Nephron progenitor cell (in vitro differentiated cells): ENCODE data around the gene ZSCAN5A.
"Not testable (repeated sequence)": the region's sequence is repeated elsewhere in the genome, so short reads cannot be mapped to it uniquely, and the experiment has no call there.

Source experiments
- DNase-seq: peaks from one replicate; pipeline ENCODE4 v3.0.0; 2021
- H3K27ac Mint-ChIP-seq: 2 replicates; pipeline ENCODE4 v1.8.0; 2021; ENCODE audit warnings: mild to moderate bottlenecking, moderate library complexity, mixed read lengths
- H3K27me3 Mint-ChIP-seq: 2 replicates; pipeline ENCODE4 v1.8.0; 2021; ENCODE audit warnings: mild to moderate bottlenecking, low read depth, mixed read lengths; ENCODE audit not compliant: poor library complexity
- H3K36me3 Mint-ChIP-seq: 2 replicates; pipeline ENCODE4 v1.8.0; 2021; ENCODE audit warnings: low read depth, mixed read lengths
- H3K4me1 Mint-ChIP-seq: 2 replicates; pipeline ENCODE4 v1.8.0; 2021; ENCODE audit warnings: mixed read lengths
- H3K4me3 Mint-ChIP-seq: 2 replicates; pipeline ENCODE4 v1.8.0; 2021; ENCODE audit warnings: mild to moderate bottlenecking, moderate library complexity, mixed read lengths
- H3K9me3 Mint-ChIP-seq: 2 replicates; pipeline ENCODE4 v1.8.0; 2021; ENCODE audit warnings: mild to moderate bottlenecking, moderate library complexity, mixed read lengths
- TF ChIP-seq, protein P1 (sequence below): fragments of 200-600 bp; sonication (generic); IDR thresholded peaks from 2 replicates; pipeline ENCODE4 v1.5.0; 2021; ENCODE audit warnings: antibody characterized with exemption

Gene ZSCAN5A

DNA sequence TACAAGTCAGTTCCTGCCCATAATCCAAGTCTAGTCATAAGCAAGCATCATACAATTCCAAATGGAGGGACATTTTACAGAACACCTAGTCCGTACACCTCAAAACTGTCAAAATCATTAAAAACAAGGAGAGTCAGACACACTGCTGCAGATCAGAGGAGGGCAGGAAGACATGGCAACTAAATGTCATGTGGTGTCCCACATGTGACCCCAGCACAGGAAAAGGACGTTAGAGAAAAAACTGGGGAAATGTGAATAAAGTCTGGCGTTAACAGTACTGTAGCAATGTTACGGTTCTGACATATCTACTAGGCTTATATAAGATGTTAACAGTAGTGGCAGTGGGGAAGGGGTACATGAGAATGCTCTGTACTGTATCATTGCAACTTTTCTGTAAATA is 2.3 kb downstream of the ZSCAN5A start:
- Mint-ChIP-seq H3K36me3 (peaks cover 48% of the 10 kb centered on the region), H3K27me3 (peaks cover 9% of the 10 kb centered on the region), H3K4me3 (peak overlapping the region; percentile 28), H3K27ac (no peak overlapping the region), H3K9me3 (peaks cover 14% of the 10 kb centered on the region), H3K4me1 (peaks cover 31% of the 10 kb centered on the region)
- TF ChIP-seq, protein P1, sequence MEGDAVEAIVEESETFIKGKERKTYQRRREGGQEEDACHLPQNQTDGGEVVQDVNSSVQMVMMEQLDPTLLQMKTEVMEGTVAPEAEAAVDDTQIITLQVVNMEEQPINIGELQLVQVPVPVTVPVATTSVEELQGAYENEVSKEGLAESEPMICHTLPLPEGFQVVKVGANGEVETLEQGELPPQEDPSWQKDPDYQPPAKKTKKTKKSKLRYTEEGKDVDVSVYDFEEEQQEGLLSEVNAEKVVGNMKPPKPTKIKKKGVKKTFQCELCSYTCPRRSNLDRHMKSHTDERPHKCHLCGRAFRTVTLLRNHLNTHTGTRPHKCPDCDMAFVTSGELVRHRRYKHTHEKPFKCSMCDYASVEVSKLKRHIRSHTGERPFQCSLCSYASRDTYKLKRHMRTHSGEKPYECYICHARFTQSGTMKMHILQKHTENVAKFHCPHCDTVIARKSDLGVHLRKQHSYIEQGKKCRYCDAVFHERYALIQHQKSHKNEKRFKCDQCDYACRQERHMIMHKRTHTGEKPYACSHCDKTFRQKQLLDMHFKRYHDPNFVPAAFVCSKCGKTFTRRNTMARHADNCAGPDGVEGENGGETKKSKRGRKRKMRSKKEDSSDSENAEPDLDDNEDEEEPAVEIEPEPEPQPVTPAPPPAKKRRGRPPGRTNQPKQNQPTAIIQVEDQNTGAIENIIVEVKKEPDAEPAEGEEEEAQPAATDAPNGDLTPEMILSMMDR, result no peak
- DNase-seq, result no peak

DNA sequence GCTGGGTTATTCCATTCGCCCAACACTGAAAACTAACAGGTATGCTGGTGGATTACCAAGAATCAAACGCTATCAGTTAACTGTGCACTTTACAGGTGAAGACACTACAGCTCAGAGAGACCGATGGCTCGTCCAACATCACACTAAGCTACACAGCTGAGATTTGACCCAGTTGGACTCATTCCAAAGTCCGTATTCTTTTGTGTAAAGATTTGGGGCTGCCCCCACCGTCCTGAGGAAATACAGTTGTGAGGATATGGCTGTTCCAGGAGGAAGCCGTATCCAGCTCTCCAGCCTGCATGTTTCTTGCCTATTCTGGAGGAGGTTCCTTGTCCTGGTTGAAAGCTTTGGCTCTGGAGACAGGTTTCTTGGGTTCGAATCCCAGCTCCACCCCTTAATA is 4.2 kb downstream of the ZSCAN5A start:
- Mint-ChIP-seq H3K27ac (no peak overlapping the region), H3K9me3 (peaks cover 14% of the 10 kb centered on the region), H3K4me1 (peaks cover 18% of the 10 kb centered on the region), H3K36me3 (peaks cover 59% of the 10 kb centered on the region), H3K4me3 (no peak overlapping the region), H3K27me3 (peaks cover 3% of the 10 kb centered on the region)
- TF ChIP-seq, protein P1, result no peak
- DNase-seq, result no peak

DNA sequence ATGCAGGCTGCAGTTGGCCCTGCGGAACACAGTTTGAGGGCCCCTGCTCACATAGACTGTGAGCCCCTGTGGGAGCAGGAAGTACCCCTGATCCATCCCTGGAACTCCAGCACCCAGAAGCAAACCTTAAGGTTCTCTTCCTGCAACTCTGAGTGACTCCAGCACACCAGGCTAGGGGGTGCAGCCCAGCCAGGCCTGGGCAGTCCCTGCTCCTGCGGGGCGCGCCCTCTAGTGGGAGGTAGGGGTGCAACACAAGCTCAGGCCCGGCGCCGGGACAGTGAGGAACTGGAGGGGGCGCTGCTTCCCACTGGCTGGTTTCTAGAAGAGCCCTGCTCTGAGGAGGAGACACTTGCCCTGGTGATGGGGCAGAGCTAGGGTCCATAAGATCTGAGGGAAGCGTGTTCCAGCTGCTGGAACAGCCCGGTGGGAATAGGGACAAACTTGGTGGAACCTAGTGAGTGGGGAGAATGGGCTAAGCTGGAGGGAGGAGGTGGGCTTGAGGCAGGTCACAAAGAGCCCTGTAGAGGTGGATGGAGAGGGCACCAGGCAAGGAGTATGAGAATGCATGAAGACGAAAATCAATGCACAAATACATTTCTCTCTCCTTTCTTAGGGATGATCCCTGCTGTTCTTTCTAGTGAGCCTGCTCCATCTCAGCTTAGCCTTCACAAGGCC is 5.0 kb downstream of the ZSCAN5A start:
- peaks cover 18% of the 10 kb centered on the region for H3K4me1 Mint-ChIP-seq
- TF ChIP-seq, protein P1, result peak; percentile 48
- peaks cover 14% of the 10 kb centered on the region for H3K9me3 Mint-ChIP-seq
- peaks cover 3% of the 10 kb centered on the region for H3K27me3 Mint-ChIP-seq
- peaks cover 66% of the 10 kb centered on the region for H3K36me3 Mint-ChIP-seq
- DNase-seq, result peak; percentile 55
- H3K4me3 Mint-ChIP-seq, result no peak overlapping the region
- no peak overlapping the region for H3K27ac Mint-ChIP-seq

DNA sequence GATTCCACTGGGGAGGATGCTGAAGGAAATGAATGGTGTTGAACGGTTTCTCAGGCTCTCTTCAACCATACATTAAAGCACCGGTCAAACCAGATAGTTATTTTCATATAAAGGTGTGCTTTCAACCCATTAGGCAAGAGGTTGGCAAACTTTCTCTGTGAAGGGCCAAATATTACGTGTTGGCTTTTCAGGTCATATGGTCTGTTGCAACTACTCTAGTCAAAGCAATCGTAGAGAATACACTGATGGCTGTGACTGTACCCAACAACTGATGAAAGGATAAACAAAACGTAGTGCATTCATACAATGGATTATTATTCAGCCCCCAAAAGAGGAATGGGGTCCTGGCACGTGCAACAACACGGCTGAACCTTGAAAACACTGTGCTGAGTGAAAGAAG is 5.8 kb downstream of the ZSCAN5A start:
- Mint-ChIP-seq H3K27ac (no peak overlapping the region), H3K9me3 (peaks cover 20% of the 10 kb centered on the region), H3K27me3 (peaks cover 2% of the 10 kb centered on the region), H3K4me3 (no peak overlapping the region), H3K36me3 (peaks cover 74% of the 10 kb centered on the region), H3K4me1 (peaks cover 16% of the 10 kb centered on the region)
- DNase-seq, result no peak
- TF ChIP-seq, protein P1, result no peak

DNA sequence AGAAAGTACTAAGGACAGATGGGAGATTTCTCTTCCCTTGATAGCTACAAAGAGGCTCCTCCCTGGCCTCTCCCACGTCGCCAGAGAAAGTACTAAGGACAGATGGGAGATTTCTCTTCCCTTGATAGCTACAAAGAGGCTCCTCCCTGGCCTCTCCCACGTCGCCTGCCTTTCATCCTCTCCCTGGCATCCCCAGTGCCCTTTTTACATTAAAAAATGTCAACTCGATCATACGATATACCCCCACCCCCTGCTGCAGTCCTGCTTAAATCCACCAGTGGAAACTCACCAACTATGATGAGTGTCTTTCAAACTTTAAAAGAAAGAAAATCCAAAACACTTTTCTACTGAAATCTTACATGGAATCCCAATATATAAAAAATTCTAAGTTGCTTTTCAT is 7.6 kb downstream of the ZSCAN5A start:
- peaks cover 72% of the 10 kb centered on the region for H3K36me3 Mint-ChIP-seq
- H3K4me1 Mint-ChIP-seq, result not testable (repeated sequence)

DNA sequence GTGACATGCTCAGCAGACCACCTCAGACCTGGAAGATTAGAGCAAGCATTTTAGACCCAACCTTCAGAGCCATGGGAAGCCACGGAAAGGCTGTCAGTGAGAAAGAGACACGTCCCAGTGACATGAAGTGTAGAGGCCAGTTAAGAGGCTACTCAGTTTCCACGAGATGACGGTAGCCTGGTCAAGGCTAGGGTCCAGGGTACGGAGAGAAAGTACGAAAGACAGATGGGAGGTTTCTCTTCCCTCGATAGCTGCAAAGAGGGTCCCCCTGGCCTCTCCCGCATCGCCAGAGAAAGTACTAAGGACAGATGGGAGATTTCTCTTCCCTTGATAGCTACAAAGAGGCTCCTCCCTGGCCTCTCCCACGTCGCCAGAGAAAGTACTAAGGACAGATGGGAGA is 8.6 kb downstream of the ZSCAN5A start:
- DNase-seq, result no peak
- no peaks in the 10 kb centered on the region for H3K4me1 Mint-ChIP-seq
- TF ChIP-seq, protein P1, result no peak
- peaks cover 67% of the 10 kb centered on the region for H3K36me3 Mint-ChIP-seq
- H3K27me3 Mint-ChIP-seq, result peaks cover 2% of the 10 kb centered on the region
- H3K9me3 Mint-ChIP-seq, result peaks cover 24% of the 10 kb centered on the region
- H3K4me3 Mint-ChIP-seq, result no peak overlapping the region
- no peak overlapping the region for H3K27ac Mint-ChIP-seq

More for the DNA sequence above, 7.6 kb downstream of the ZSCAN5A start:
- DNase-seq, H3K27ac Mint-ChIP-seq, H3K4me3 Mint-ChIP-seq, H3K27me3 Mint-ChIP-seq: not testable (repeated sequence)
- H3K9me3 Mint-ChIP-seq, result peaks cover 24% of the 10 kb centered on the region
